ENCODE measurements around the gene BRAF. TPM values are rescaled to one million over a fixed set of nuclear protein-coding genes. Genes with fewer than 3 reads are reported as not detected.

Gene BRAF
- total and polyA plus RNA-seq, 2 donors from 2014 or later: 8.0 to 43.9 TPM

GRCh38 chr7:140778568-140778967, 146.2 kb downstream of the BRAF start:
- intact Hi-C loops (cut with DNase I): no loop called here
- H3K9ac ChIP-seq (ENCODE audit: low read length in 3 of 3): no peak overlapping the region
- TF ChIP-seq, protein P1, sequence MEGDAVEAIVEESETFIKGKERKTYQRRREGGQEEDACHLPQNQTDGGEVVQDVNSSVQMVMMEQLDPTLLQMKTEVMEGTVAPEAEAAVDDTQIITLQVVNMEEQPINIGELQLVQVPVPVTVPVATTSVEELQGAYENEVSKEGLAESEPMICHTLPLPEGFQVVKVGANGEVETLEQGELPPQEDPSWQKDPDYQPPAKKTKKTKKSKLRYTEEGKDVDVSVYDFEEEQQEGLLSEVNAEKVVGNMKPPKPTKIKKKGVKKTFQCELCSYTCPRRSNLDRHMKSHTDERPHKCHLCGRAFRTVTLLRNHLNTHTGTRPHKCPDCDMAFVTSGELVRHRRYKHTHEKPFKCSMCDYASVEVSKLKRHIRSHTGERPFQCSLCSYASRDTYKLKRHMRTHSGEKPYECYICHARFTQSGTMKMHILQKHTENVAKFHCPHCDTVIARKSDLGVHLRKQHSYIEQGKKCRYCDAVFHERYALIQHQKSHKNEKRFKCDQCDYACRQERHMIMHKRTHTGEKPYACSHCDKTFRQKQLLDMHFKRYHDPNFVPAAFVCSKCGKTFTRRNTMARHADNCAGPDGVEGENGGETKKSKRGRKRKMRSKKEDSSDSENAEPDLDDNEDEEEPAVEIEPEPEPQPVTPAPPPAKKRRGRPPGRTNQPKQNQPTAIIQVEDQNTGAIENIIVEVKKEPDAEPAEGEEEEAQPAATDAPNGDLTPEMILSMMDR (IDR thresholded peaks at IDR 0.05; ENCODE audit: borderline replicate concordance, extremely low read depth, insufficient read depth): no peak
- FAIRE-seq: no peak
- peaks cover 4 to 21% (median 19%) of the 10 kb centered on the region in 3 donors for H3K36me3 ChIP-seq (ENCODE audit: control insufficient read depth in 2 of 3, insufficient read depth in 3 of 3, low read length in 3 of 3)
- no peaks in the 10 kb centered on the region for H3K4me1 ChIP-seq (ENCODE audit: control insufficient read depth in 2 of 3, insufficient read depth in 2 of 3, low read depth in 1 of 3, low read length in 3 of 3)
- no peaks in the 10 kb centered on the region for H3K27me3 ChIP-seq (ENCODE audit: control insufficient read depth, insufficient read depth, low read length)
- DNase-seq: no peak
- H3K27ac ChIP-seq (ENCODE audit: low read depth in 2 of 2, low read length in 2 of 2): no peak overlapping the region
- no peaks in the 10 kb centered on the region for H3K9me3 ChIP-seq (ENCODE audit: control insufficient read depth in 2 of 3, insufficient read depth in 1 of 3, low read length in 3 of 3)
- no peak overlapping the region for H3K4me3 ChIP-seq (ENCODE audit: low read length in 3 of 3)

GRCh38 chr7:140774371-140774770, 150.4 kb downstream of the BRAF start:
- intact Hi-C loops (cut with DNase I): no loop called here
- no peak for DNase-seq
- Histone ChIP-seq H3K27ac (ENCODE audit: low read depth in 2 of 2, low read length in 2 of 2) (no peak overlapping the region), H3K4me1 (ENCODE audit: control insufficient read depth in 2 of 3, insufficient read depth in 2 of 3, low read depth in 1 of 3, low read length in 3 of 3) (no peaks in the 10 kb centered on the region), H3K9ac (ENCODE audit: low read length in 3 of 3) (no peak overlapping the region), H3K27me3 (ENCODE audit: control insufficient read depth, insufficient read depth, low read length) (no peaks in the 10 kb centered on the region), H3K36me3 (ENCODE audit: control insufficient read depth in 2 of 3, insufficient read depth in 3 of 3, low read length in 3 of 3) (peaks cover 4 to 17% (median 14%) of the 10 kb centered on the region in 3 donors), H3K4me3 (ENCODE audit: low read length in 3 of 3) (no peak overlapping the region), H3K9me3 (ENCODE audit: control insufficient read depth in 2 of 3, insufficient read depth in 1 of 3, low read length in 3 of 3) (no peaks in the 10 kb centered on the region)
- no peak for FAIRE-seq
- TF ChIP-seq, protein P1 (IDR thresholded peaks at IDR 0.05; ENCODE audit: borderline replicate concordance, extremely low read depth, insufficient read depth): no peak

DNA sequence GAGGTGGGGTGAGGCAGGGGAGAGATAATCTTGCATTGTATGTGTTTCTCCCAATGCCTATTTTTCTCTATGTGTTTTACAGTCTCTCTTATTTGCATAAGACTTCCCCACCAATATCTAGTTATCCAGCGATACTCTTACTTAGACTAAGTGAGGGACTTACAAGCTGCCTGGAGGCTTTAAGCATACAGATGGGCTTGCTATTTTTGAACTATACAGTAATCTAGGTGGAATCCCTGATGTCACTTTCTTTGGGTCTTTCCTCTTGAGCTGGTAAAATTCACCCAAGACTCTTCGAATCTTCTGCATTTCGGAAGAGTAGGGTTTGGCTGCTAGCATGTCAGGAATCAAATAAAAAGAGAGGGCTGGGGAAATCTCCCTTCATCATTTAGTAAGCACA, 151.6 kb downstream of the BRAF start:
- H3K4me1 ChIP-seq (ENCODE audit: control insufficient read depth in 2 of 3, insufficient read depth in 2 of 3, low read depth in 1 of 3, low read length in 3 of 3): no peaks in the 10 kb centered on the region
- H3K27me3 ChIP-seq (ENCODE audit: control insufficient read depth, insufficient read depth, low read length): no peaks in the 10 kb centered on the region
- FAIRE-seq (no peak), DNase-seq (no peak)
- no peak overlapping the region for H3K9ac ChIP-seq (ENCODE audit: low read length in 3 of 3)
- peaks cover 3 to 17% (median 16%) of the 10 kb centered on the region in 3 donors for H3K36me3 ChIP-seq (ENCODE audit: control insufficient read depth in 2 of 3, insufficient read depth in 3 of 3, low read length in 3 of 3)
- intact Hi-C loops (cut with DNase I): no loop called here
- TF ChIP-seq, protein P1 (IDR thresholded peaks at IDR 0.05; ENCODE audit: borderline replicate concordance, extremely low read depth, insufficient read depth): no peak
- no peak overlapping the region for H3K4me3 ChIP-seq (ENCODE audit: low read length in 3 of 3)
- no peak overlapping the region for H3K27ac ChIP-seq (ENCODE audit: low read depth in 2 of 2, low read length in 2 of 2)
- no peaks in the 10 kb centered on the region for H3K9me3 ChIP-seq (ENCODE audit: control insufficient read depth in 2 of 3, insufficient read depth in 1 of 3, low read length in 3 of 3)

DNA sequence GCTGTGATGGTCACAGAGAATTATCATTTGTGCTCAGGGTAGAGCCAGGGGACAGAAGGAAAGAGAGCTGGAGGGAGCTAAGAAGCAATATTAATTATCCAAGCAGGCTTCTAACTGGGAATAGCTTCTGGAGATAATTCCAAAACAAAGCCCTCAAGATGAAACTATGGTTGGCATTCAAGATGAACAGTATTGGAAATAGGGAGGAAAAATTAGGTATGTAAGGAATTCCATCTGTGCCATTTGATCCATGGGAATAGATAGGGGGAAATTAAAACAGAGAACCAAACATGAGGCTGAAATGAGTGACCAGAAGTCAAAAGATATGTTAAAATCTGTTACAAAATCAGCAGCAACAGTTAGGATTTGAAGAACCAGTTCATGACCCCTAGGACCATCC, 152.9 kb downstream of the BRAF start:
- H3K9me3 ChIP-seq (ENCODE audit: control insufficient read depth in 2 of 3, insufficient read depth in 1 of 3, low read length in 3 of 3): no peaks in the 10 kb centered on the region
- FAIRE-seq (no peak), DNase-seq (no peak)
- H3K27ac ChIP-seq (ENCODE audit: low read depth in 2 of 2, low read length in 2 of 2): no peak overlapping the region
- TF ChIP-seq, protein P1 (IDR thresholded peaks at IDR 0.05; ENCODE audit: borderline replicate concordance, extremely low read depth, insufficient read depth): no peak
- intact Hi-C loops (cut with DNase I): no loop called here
- H3K4me3 ChIP-seq (ENCODE audit: low read length in 3 of 3): no peak overlapping the region
- H3K27me3 ChIP-seq (ENCODE audit: control insufficient read depth, insufficient read depth, low read length): no peaks in the 10 kb centered on the region
- no peak overlapping the region for H3K9ac ChIP-seq (ENCODE audit: low read length in 3 of 3)
- H3K4me1 ChIP-seq (ENCODE audit: control insufficient read depth in 2 of 3, insufficient read depth in 2 of 3, low read depth in 1 of 3, low read length in 3 of 3): no peaks in the 10 kb centered on the region
- peaks cover 3 to 19% (median 16%) of the 10 kb centered on the region in 3 donors for H3K36me3 ChIP-seq (ENCODE audit: control insufficient read depth in 2 of 3, insufficient read depth in 3 of 3, low read length in 3 of 3)
